Astrocyte of the spinal cord (primary cell): ENCODE data around the gene SRGAP2C.
"Not testable (repeated sequence)": the region's sequence is repeated elsewhere in the genome, so short reads cannot be mapped to it uniquely, and the experiment has no call there.

Experiments
- DNase-seq: peaks from one replicate; pipeline ENCODE4 v3.0.0; 2011; ENCODE audit warnings: low read depth, low spot score
- H3K4me3 ChIP-seq: 2 replicates; pipeline ENCODE4 v1.5.1; 2011; ENCODE audit warnings: low read depth, mild to moderate bottlenecking, low read length, moderate library complexity
- in situ Hi-C: cut with HindIII; loops from 2 replicates; pipeline ENCODE4 v1.10.0; 2017; ENCODE audit warnings: low sequenced_read_pairs
- TF ChIP-seq, protein P1 (sequence below): IDR thresholded peaks from 2 replicates; pipeline ENCODE4 v1.5.1; 2012; ENCODE audit warnings: low read depth, mild to moderate bottlenecking, low read length, inconsistent platforms

Gene SRGAP2C

DNA sequence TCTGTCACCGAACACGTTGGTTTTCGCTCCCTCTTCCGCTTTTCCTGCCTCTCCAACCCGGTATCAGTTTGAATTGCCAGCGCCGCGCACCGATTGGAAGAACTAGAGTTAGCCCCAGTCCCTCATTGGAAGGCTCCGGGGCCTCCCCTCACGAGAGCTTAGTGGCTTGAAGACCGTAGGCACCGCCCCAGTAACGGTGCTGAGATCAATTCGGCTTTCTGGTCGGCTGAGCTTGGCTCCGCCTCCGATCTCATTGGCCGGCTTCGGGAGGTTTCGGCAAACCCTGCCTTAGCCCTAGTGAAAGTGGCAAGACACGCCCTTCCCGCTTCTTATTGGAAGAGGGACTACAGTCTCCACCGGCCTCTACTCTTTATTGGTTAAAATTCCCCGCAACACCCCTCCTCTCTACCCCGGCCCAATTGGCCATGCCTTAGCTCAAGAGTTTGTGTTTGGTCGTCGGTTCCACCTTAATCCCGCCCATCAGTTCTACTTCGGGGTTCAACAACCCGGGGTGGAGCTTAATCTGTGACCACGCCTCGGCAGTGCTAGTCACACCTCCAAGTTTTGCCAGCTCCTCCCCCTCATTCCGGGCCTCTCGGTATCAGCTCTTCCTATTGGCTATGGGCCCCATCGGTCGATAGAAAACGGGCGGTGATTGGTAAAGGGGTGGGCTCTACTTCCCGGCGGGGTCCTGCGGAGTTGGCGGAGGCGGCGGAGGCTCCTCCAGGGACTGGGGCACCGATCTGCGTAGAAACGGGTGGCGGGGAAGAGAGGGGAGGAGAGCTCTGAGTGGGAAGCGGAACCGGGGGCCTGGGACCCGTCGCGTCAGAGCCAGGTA is at the start of gene SRGAP2C, which contains the start of gene FAM72B:
Gene SRGAP2C, plus strand, starts transcription at position 686 of the 838 bp plus-strand sequence. CDS start 2,472 bp downstream, outside the sequence.
Gene FAM72B, minus strand, starts transcription at position 51 of the 838 bp plus-strand sequence. CDS start 851 bp downstream, outside the sequence.
- in situ Hi-C loops = not testable (repeated sequence)
- DNase-seq = peak; percentile 99
- H3K4me3 ChIP-seq = peak within 1 kb of the TSS; percentile 46

DNA sequence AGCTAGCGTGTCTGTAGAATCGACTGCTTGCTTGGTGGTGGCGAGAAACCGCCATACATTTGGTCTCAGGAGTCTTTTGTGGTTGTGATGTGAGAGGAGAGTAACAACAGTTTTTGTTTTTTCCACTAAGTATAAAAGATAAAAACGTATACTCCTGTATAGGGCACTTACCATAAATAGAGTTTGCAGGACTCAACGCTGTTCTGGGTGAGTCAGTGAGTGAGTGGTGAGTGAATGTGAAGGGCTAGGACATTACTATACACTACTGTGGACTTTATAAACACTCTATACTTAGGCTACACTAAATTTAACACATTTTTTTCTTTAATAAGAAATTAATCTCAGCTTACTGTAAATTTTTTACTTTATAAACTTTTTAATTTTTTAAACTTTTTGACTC is 44.4 kb upstream of the SRGAP2C start:
- in situ Hi-C loops, H3K4me3 ChIP-seq, DNase-seq: not testable (repeated sequence)

DNA sequence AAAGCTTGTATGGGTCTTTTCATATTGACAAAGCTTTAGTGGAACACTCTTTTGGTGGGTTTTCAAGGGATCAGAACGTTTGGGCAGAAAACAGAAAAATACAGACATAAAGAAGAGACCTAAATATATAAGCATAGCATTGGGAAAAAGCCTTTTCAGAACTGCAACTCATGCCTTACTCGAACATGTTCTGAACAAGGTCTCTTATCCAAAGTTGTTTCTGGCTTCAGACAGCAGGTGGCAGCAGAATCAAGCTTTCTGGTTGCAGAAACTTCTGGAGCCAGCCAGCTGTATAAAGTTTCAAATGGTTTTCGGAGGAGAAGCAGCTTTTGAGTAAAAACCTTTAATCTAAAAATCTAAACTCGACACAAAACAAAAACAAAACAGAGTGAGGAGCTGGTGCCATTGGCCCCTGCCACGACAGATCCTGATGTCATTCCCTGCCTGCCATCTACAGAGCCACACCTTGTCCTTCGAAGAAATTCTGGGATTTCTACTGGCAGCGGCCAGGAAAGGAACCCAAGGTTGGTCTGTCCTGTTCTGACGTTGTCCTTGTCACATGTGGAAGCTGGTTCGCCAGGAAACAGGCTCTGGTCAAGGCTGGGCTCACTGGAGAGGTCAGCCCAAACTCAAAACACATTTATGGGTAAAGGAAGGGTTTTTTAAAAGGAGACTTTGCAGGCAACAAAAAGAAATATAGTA is 36.1 kb upstream of the SRGAP2C start:
- DNase-seq, H3K4me3 ChIP-seq, in situ Hi-C loops: not testable (repeated sequence)

DNA sequence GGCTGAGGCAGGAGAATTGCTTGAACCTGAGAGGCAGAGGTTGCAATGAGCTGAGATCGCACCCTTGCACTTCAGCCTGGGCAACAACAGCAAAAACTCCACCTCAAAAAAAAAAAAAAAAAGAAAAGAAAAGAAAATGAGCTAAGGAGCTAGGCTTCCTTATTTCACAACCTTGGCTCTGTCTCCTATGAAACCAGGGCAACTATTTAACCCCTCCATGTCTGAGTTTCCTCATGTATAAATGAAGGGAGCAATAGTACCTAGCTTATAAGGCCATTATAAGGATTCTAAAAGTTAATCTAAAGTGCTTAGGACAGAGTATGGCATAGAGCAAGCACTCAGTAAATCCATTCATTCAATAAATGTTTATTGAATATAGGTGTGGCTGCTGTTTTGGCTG is 33.5 kb upstream of the SRGAP2C start:
- H3K4me3 ChIP-seq, in situ Hi-C loops, DNase-seq: not testable (repeated sequence)

DNA sequence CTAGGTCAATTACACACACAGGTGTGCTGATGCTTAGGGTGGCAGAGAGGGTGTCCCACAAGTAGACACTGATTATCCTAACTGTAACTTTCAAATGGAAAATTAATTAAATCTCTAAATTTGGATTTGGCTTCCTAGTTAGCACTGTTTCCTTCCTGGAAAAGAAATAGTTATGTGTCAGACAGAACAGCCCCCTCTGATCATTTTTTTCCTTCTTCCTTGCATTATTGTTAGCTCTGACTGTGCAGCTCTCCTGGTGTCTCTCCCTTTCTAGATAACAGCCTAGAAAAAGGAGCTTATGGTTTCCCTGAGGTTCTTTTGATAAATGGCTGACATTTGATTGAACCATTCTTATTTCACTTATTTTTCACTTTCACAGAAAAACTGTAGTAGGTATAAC is 32.0 kb upstream of the SRGAP2C start:
- in situ Hi-C loops, DNase-seq: not testable (repeated sequence)

DNA sequence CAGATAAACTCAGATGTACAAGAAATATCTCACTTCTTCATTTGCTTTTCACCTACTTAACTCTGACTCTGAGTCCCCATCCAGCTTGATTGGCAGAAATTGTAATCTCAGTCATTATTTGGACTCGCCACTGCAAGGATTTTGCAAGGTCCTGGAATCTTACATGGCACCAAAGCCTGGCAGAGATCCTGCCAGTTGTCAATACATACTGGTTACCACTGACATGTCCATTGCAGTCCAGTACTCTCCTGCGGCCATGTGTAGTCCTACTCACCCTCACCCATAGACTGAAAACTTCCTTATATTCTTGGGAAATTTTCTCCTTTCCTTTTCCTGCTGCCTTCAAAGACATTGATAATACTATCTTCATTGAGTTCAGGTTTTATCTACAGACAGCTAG is 30.0 kb upstream of the SRGAP2C start:
- in situ Hi-C loops, DNase-seq, H3K4me3 ChIP-seq: not testable (repeated sequence)

More for the DNA sequence above, 32.0 kb upstream of the SRGAP2C start:
- not testable (repeated sequence) for H3K4me3 ChIP-seq

DNA sequence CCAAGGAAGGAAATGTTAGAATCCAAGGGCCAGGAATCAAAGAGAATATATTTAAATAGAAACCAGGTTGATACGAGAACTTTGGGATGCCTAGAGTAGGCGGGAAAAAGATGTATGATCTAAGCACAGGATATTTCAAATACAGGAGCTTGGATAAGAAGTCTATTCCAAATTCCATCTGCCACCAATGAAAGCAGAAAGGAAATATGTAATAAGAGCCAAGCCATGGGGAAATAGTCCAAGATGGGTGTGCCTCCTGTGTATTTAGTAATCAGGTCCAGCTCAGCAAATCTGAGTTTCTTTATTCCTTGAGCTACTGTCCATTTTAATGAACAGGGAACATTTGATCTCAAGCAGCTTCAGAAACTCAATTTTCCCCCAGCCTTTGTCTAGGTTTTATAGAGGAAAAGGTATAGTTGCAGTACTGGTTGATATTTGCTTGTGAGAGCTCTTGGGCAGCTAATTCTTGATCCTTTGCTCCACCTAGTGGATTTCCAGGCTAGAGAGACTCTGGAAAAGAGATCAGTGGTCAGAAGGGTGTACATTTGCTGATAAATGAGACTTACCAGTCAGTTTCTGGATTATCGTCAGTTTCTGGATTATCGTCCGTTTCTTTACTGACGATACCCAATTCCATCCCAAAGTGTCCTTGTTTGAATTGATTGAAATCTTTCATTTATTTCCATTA is 29.0 kb upstream of the SRGAP2C start:
- TF ChIP-seq, protein P1, sequence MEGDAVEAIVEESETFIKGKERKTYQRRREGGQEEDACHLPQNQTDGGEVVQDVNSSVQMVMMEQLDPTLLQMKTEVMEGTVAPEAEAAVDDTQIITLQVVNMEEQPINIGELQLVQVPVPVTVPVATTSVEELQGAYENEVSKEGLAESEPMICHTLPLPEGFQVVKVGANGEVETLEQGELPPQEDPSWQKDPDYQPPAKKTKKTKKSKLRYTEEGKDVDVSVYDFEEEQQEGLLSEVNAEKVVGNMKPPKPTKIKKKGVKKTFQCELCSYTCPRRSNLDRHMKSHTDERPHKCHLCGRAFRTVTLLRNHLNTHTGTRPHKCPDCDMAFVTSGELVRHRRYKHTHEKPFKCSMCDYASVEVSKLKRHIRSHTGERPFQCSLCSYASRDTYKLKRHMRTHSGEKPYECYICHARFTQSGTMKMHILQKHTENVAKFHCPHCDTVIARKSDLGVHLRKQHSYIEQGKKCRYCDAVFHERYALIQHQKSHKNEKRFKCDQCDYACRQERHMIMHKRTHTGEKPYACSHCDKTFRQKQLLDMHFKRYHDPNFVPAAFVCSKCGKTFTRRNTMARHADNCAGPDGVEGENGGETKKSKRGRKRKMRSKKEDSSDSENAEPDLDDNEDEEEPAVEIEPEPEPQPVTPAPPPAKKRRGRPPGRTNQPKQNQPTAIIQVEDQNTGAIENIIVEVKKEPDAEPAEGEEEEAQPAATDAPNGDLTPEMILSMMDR = peak; percentile 39
- peak; percentile 6 for DNase-seq
- in situ Hi-C loops, H3K4me3 ChIP-seq: not testable (repeated sequence)

DNA sequence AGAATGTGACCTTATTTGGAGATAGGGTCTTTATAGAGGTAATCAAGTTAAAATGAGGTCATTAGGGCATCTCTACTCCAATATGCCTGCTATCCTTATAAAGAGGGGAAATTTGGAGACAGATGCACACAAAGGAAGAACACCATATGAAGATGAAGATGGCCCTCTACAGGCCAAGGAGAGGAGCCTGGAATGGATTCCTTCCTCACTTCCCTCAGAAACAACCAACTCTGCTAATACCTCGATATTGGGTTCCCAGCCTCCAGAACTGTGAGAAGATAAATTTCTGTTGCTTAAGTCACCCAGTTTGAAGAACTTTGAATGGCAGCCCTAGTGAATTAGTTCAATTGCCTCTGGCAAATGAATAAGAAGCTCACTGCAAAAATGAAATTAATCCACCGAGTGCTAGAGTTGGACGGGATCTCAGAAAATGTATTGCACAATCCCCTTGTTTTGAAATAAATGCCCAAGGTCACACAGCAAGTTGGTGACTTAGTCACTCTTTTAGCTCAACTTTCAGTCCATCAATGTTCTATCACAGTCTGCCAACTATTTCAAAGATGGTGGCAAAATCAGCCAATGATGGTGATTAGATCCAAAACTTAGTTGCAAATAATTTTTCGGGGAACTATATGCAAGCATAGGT is 27.7 kb upstream of the SRGAP2C start:
- DNase-seq, H3K4me3 ChIP-seq, in situ Hi-C loops: not testable (repeated sequence)

DNA sequence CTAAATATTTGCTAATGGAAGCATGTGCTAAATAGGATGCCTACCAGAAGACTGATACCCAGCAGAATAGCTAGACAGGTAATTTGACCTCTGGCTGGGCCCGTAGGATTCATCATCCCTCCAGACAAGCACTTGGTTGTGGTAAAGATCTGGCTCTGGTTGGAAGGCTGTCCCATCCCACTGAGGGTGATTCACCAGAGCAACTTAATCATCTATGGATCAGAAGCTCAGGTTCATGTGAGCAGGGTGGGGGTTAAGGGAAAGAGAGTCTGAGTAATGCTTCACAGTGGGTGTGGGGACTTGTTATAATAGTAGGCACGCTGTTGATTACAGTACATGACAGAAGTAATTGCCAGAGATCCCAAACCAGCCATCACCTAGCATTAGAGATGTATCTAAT is 27.2 kb upstream of the SRGAP2C start:
- DNase-seq, H3K4me3 ChIP-seq, in situ Hi-C loops: not testable (repeated sequence)

DNA sequence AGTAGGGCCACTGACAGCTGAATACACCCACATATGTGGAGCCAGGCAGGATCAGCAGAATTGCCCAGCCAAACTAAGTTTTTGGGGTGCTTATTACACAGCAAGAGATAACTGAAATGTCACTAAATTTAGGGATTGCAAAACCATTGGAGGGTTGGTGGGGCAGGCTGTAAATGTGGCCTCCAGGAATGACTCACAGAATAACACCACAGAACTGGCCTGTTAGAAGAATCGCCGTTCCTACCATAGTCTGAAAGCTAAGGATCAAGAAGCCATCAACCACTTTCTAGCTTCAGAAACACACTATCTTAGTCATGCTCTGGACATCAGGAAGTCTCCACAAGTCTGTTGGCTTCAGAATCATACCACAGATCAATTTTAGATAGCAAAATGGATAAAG is 24.7 kb upstream of the SRGAP2C start:
- peak; percentile 0 for DNase-seq
- H3K4me3 ChIP-seq, in situ Hi-C loops: not testable (repeated sequence)

DNA sequence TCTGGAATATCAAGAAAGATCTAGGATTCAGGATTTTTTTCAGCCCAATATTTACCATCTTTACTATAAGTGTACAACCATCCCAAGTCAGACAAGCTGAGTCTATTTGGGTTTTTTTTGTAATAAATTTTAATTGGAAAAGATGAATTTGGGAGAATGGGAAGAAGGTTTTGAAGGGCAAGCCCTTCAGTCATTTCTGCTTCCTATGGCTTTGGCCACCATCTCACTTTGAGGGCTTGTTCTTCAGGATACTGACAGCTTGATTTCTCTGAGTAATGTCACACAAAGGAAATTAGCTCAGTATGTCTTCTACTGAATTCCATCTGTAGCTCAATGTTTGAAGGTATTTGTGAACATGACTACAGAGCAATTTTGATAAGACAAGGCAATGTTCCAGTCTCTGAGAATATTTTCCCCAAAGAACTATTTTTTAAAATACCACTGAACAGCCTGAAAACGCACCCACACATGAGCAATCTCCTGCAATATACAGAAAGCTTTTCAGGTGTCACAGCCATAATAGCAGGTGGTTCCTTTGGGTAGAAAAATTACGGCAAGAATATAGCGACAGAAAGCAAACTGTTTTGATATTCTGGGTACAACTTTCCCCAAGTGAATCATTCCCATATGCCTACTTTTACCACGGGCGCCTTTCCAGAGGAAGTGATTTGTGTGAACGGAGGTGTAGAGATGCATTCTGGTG is 23.4 kb upstream of the SRGAP2C start:
- DNase-seq, in situ Hi-C loops, H3K4me3 ChIP-seq: not testable (repeated sequence)

DNA sequence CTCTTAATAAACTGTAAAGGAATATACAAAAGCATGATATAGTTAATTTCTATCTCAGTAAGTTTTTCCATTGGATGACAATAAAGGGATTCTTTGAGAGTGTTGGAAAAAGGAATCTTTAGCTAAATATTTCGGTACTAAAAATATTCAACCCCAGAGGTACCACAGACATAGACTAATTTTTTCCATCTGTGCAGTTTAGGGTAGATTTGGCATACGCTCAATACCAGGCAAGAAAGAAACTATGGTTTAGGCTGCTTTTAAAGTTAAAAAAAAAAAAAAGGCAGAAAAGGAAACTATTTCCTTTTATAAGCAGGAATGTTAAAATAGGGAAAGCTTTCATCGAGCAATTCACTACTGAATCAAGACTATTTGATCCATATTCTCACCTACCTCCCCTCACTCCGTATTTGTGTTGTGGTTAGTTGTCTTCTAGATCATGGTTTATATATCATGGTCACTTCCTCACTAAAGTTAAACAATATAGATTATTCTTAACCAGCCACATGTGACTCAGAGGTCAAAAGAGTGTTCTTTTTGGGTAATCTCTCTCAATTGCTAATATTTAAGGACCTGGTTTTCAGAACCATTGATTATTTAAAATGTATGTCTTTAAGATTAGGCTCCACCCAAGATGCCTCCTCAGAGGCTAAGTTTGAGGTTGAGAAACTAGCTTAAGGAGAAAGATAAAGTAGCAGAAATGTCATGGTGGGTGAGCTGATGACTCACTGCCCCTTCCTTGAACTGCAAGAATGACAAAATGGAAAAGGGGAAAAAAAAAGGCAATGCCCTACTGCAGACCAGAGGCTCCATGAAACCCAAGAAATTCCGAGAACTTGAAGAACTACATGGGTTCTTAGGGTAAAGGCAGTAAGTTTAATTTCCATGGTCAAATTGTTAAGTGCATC is 20.7 kb upstream of the SRGAP2C start:
- DNase-seq = peak; percentile 64
- H3K4me3 ChIP-seq, in situ Hi-C loops: not testable (repeated sequence)

DNA sequence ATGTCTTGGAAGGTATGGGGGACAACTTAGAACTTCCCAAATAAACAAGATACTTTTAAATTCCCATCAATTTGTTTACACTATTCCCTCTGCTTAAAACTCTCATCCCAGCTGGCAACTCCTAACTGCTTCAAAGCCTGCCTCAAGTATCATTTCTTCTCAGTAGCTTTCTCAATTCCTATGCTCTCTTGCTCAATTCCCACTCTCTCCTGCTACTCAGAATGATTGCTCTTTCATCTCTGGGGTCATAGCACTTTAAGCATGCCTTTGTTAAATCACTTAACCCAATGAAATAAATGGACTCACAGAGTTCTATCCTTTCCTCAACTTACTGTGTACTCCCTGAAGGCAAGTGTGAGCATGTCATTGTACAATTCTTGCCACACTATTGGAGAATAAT is 19.5 kb upstream of the SRGAP2C start:
- in situ Hi-C loops, H3K4me3 ChIP-seq, DNase-seq: not testable (repeated sequence)

DNA sequence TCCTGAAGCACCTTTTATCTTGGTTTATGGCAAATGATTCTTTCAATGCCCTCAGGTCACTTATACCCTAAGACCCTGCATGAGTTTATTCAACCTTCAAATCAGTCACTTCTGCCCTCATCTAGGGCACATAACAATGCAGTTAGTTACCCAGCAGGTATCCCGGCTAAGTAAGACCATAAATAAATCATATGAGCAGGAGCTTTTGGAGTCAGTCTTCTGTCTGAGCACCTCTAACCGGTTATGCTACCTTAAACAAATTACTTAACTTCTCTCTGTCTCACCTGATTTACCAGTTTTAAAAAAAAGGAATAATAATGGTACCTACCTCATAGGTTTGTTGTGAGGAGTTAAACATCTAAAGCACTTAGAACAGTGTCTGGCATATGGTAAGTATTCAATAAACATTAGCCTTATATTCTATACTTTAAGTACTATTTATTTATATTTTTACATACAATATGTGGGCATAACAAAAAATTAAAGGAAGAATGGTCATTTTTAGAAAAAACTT is 17.5 kb upstream of the SRGAP2C start:
- H3K4me3 ChIP-seq, in situ Hi-C loops, DNase-seq: not testable (repeated sequence)
